ENCODE measurements around the gene MACROD1.

Gene MACROD1

GRCh38 chr11:63951779-63952536, 214.0 kb downstream of the MACROD1 start:
- DNase-seq (ENCODE audit: low spot score), result no peak

All from globus pallidus (tissue), 1 donor.